H9 (cell line): ENCODE results near the gene FLNC. TPM values are rescaled to one million over a fixed set of nuclear protein-coding genes. Genes with fewer than 3 reads are reported as not detected.
A peak's percentile ranks its signal among the peaks of the same experiment; 100 is the strongest.

Experiments
- DNase-seq: peaks from one replicate; pipeline ENCODE4 v3.0.0-alpha.2; 2017
- H2AFZ ChIP-seq: one replicate; pipeline ENCODE4 v1.6.1; 2013; ENCODE audit warnings: mild to moderate bottlenecking, low read length, control low read depth, moderate library complexity
- H2AK5ac ChIP-seq: 2 replicates; pipeline ENCODE4 v1.6.1; 2013; ENCODE audit warnings: low read length, control low read depth, mixed read lengths; ENCODE audit not compliant: insufficient read length
- H2BK120ac ChIP-seq: one replicate; pipeline ENCODE4 v1.6.1; 2013; ENCODE audit warnings: low read depth, mild to moderate bottlenecking, low read length, control low read depth, inconsistent platforms; ENCODE audit not compliant: poor library complexity, severe bottlenecking
- H2BK12ac ChIP-seq: 2 replicates; pipeline ENCODE4 v1.6.1; 2013; ENCODE audit warnings: low read length, control low read depth, mixed read lengths, low read depth; ENCODE audit not compliant: insufficient read length
- H2BK15ac ChIP-seq: 2 replicates; pipeline ENCODE4 v1.6.1; 2013; ENCODE audit warnings: low read depth, low read length, control low read depth
- H2BK20ac ChIP-seq: one replicate; pipeline ENCODE4 v1.6.1; 2013; ENCODE audit warnings: low read depth, mild to moderate bottlenecking, low read length, control low read depth, inconsistent platforms; ENCODE audit not compliant: poor library complexity, severe bottlenecking
- H2BK5ac ChIP-seq: 2 replicates; pipeline ENCODE4 v1.6.1; 2013; ENCODE audit warnings: low read length, control low read depth, mixed read lengths; ENCODE audit not compliant: insufficient read length
- H3K14ac ChIP-seq: 2 replicates; pipeline ENCODE4 v1.6.1; 2013; ENCODE audit warnings: low read length, control low read depth; ENCODE audit not compliant: insufficient read depth
- H3K18ac ChIP-seq: 2 replicates; pipeline ENCODE4 v1.6.1; 2013; ENCODE audit warnings: low read depth, mild to moderate bottlenecking, mixed read lengths, low read length, control low read depth; ENCODE audit not compliant: insufficient read length
- H3K23ac ChIP-seq: 2 replicates; pipeline ENCODE4 v1.6.1; 2013; ENCODE audit warnings: low read length, control low read depth, mixed read lengths, low read depth; ENCODE audit not compliant: insufficient read length
- H3K23me2 ChIP-seq: 2 replicates; pipeline ENCODE4 v1.6.1; 2013; ENCODE audit warnings: low read depth, mild to moderate bottlenecking, mixed read lengths, low read length, control low read depth; ENCODE audit not compliant: insufficient read length, poor library complexity, severe bottlenecking
- H3K27ac ChIP-seq: 2 replicates; pipeline ENCODE4 v1.5.1; 2013; ENCODE audit warnings: low read length, control low read depth, mixed read lengths, low read depth; ENCODE audit not compliant: insufficient read length
- H3K27me3 ChIP-seq: 2 replicates; pipeline ENCODE4 v1.6.1; 2013; ENCODE audit warnings: low read length, control low read depth, inconsistent platforms; ENCODE audit not compliant: insufficient read depth
- H3K4ac ChIP-seq: 2 replicates; pipeline ENCODE4 v1.6.1; 2013; ENCODE audit warnings: low read depth, mild to moderate bottlenecking, control low read depth, inconsistent platforms, low read length, moderate library complexity
- H3K4me1 ChIP-seq: 2 replicates; pipeline ENCODE4 v1.6.1; 2013; ENCODE audit warnings: low read length, control low read depth, inconsistent platforms; ENCODE audit not compliant: insufficient read depth
- H3K4me2 ChIP-seq: 2 replicates; pipeline ENCODE4 v1.6.1; 2013; ENCODE audit warnings: low read length, control low read depth, mixed read lengths; ENCODE audit not compliant: insufficient read length, insufficient read depth
- H3K56ac ChIP-seq: 2 replicates; pipeline ENCODE4 v1.6.1; 2013; ENCODE audit warnings: low read depth, mild to moderate bottlenecking, mixed read lengths, low read length, control low read depth; ENCODE audit not compliant: insufficient read length
- H3K79me1 ChIP-seq: 2 replicates; pipeline ENCODE4 v1.6.1; 2013; ENCODE audit warnings: low read depth, mild to moderate bottlenecking, moderate library complexity, low read length, control low read depth, inconsistent platforms; ENCODE audit not compliant: insufficient read depth, poor library complexity, severe bottlenecking
- H3K79me2 ChIP-seq: 2 replicates; pipeline ENCODE4 v1.6.1; 2013; ENCODE audit warnings: low read length, control low read depth, inconsistent platforms; ENCODE audit not compliant: insufficient read depth
- H3K9ac ChIP-seq: 2 replicates; pipeline ENCODE4 v1.6.1; 2013; ENCODE audit warnings: low read length, control low read depth, mixed read lengths; ENCODE audit not compliant: insufficient read length; ENCODE audit errors: extremely low read depth
- H3K9me3 ChIP-seq: one replicate; pipeline ENCODE4 v1.6.1; 2013; ENCODE audit warnings: low read depth, low read length, inconsistent platforms; ENCODE audit not compliant: control insufficient read depth
- H3T11ph ChIP-seq: one replicate; pipeline ENCODE4 v1.6.1; 2013; ENCODE audit warnings: mild to moderate bottlenecking, low read length, control low read depth, inconsistent platforms
- H4K20me1 ChIP-seq: one replicate; pipeline ENCODE4 v1.6.1; 2013; ENCODE audit not compliant: control insufficient read depth, insufficient read length, insufficient read depth
- H4K5ac ChIP-seq: 2 replicates; pipeline ENCODE4 v1.6.1; 2013; ENCODE audit warnings: low read depth, mild to moderate bottlenecking, mixed read lengths, low read length, control low read depth; ENCODE audit not compliant: insufficient read length
- H4K8ac ChIP-seq: replicated peaks from 2 replicates; pipeline ENCODE4 v1.6.1; 2013; ENCODE audit warnings: low read length, control low read depth, mixed read lengths, low read depth; ENCODE audit not compliant: insufficient read length
- H4K91ac ChIP-seq: 2 replicates; pipeline ENCODE4 v1.6.1; 2013; ENCODE audit warnings: low read depth, mild to moderate bottlenecking, moderate library complexity, mixed read lengths, low read length, control low read depth; ENCODE audit not compliant: insufficient read length
- H3K27ac Mint-ChIP-seq, 3 experiments: 2 replicates in 2 of 3; 3 replicates in 1 of 3; pipeline ENCODE4 v1.8.0; 2020 to 2021; ENCODE audit warnings: mixed read lengths in 3 of 3, mild to moderate bottlenecking in 1 of 3, moderate library complexity in 1 of 3
- H3K27me3 Mint-ChIP-seq: 2 replicates; pipeline ENCODE4 v1.8.0; 2021; ENCODE audit warnings: low read depth, mild to moderate bottlenecking, moderate library complexity, mixed read lengths
- H3K36me3 Mint-ChIP-seq, 3 experiments: 2 replicates in 2 of 3; 3 replicates in 1 of 3; pipeline ENCODE4 v1.8.0; 2020 to 2021; ENCODE audit warnings: low read depth in 3 of 3, mixed read lengths in 3 of 3; ENCODE audit not compliant: insufficient read depth in 1 of 3
- H3K4me1 Mint-ChIP-seq, 2 experiments: 2 replicates each; pipeline ENCODE4 v1.8.0; 2020; ENCODE audit warnings: mixed read lengths in 2 of 2
- H3K4me3 Mint-ChIP-seq, 2 experiments: 2 replicates in 1 of 2; 3 replicates in 1 of 2; pipeline ENCODE4 v1.8.0; 2020 to 2021; ENCODE audit warnings: mild to moderate bottlenecking in 2 of 2, mixed read lengths in 2 of 2, moderate library complexity in 1 of 2
- H3K9me3 Mint-ChIP-seq, 2 experiments: 2 replicates in 1 of 2; 3 replicates in 1 of 2; pipeline ENCODE4 v1.8.0; 2020; ENCODE audit warnings: mild to moderate bottlenecking in 2 of 2, mixed read lengths in 2 of 2, moderate library complexity in 1 of 2
- WGBS: extraction: QIAGEN DNeasy Blood & Tissue Kit; methylation state at CpG from one replicate; pipeline ENCODE4 v1.1.7; 2013; ENCODE audit warnings: missing lambda C conversion rate, low lambda C conversion rate, mixed read lengths; ENCODE audit not compliant: insufficient read length; ENCODE audit errors: extremely low coverage; 5-methylcytosine and 5-hydroxymethylcytosine counted together
- total RNA-seq: library from RNA; stranded (reverse); gene quantifications from 2 replicates; pipeline ENCODE4 v1.2.1, GENCODE V29; 2021
- TF ChIP-seq, protein P1 (sequence below): fragments of 200-600 bp; sonication (generic); conservative IDR thresholded peaks from 3 replicates; pipeline ENCODE4 v1.8.0; 2021; ENCODE audit warnings: antibody characterized with exemption, mild to moderate bottlenecking

Gene FLNC
- total RNA-seq, 1 experiment from 2014 or later: 12.2 TPM

DNA sequence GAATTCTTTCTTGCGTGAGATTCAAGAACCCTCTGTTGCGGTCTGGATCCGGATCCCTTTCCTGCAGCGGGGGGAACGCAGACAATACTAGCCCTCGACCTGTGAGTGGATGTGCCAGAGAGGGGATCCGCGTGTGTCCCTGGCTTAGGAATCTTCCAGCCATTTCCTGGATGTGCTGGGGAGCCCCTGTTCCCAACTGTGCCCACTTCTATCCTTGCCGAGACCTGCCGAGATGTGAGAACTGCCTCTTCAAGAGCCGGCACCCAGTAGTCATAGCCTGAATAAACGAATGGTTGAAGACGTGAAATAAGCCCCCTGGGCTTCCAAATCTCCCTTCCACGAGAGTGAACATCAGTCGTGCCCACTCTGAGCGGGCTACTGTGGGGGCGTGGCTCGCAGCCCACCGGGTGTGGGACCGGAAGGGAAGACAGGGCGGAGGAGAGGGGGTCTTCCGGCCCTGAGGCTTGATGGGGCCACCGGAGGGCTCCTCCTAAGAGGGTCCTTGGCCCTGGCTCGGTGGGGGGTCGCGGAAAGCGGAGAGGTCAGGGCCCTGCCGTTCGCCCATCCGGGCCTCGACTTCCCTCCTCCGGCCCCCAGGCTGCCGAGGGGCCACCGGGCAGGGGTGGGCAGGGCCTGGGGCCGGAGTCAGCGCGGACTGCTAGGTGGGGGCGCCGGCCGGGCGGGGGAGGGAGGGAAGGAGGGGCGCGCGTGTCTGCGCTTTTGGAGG, 39.7 kb upstream of the FLNC start:
- no peak overlapping the region for H3K23ac ChIP-seq
- H3K9ac ChIP-seq: no peak overlapping the region
- H2BK120ac ChIP-seq: no peak overlapping the region
- H3K27ac Mint-ChIP-seq: peak overlapping the region in 1 of 3 experiments; percentile 80; a peak in 2 of 7 replicates
- H3K4me1 ChIP-seq: no peaks in the 10 kb centered on the region
- no peaks in the 10 kb centered on the region for H4K20me1 ChIP-seq
- no peak overlapping the region for H4K8ac ChIP-seq
- H3K27me3 ChIP-seq: no peaks in the 10 kb centered on the region
- TF ChIP-seq, protein P1, sequence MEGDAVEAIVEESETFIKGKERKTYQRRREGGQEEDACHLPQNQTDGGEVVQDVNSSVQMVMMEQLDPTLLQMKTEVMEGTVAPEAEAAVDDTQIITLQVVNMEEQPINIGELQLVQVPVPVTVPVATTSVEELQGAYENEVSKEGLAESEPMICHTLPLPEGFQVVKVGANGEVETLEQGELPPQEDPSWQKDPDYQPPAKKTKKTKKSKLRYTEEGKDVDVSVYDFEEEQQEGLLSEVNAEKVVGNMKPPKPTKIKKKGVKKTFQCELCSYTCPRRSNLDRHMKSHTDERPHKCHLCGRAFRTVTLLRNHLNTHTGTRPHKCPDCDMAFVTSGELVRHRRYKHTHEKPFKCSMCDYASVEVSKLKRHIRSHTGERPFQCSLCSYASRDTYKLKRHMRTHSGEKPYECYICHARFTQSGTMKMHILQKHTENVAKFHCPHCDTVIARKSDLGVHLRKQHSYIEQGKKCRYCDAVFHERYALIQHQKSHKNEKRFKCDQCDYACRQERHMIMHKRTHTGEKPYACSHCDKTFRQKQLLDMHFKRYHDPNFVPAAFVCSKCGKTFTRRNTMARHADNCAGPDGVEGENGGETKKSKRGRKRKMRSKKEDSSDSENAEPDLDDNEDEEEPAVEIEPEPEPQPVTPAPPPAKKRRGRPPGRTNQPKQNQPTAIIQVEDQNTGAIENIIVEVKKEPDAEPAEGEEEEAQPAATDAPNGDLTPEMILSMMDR: no peak
- H3K9me3 Mint-ChIP-seq: no peaks in the 10 kb centered on the region
- no peak overlapping the region for H2BK15ac ChIP-seq
- peaks cover 25% of the 10 kb centered on the region for H3K27me3 Mint-ChIP-seq
- H3K23me2 ChIP-seq: peaks cover 12% of the 10 kb centered on the region
- no peak overlapping the region for H3K4ac ChIP-seq
- WGBS: no CpG with 5 or more reads among the region's 45 CpGs
- H3K4me1 Mint-ChIP-seq: peaks cover 31 to 34% of the 10 kb centered on the region in 2 experiments
- peak overlapping the region; percentile 80 for H3K4me2 ChIP-seq
- H3K79me2 ChIP-seq: no peaks in the 10 kb centered on the region
- no peaks in the 10 kb centered on the region for H3K79me1 ChIP-seq
- H3K9me3 ChIP-seq: no peaks in the 10 kb centered on the region
- H3K56ac ChIP-seq: no peak overlapping the region
- H2AFZ ChIP-seq: no peak overlapping the region
- peaks cover 9 to 16% (median 15%) of the 10 kb centered on the region in 3 experiments for H3K36me3 Mint-ChIP-seq
- H4K91ac ChIP-seq: no peak overlapping the region
- H3T11ph ChIP-seq: no peak overlapping the region
- no peak overlapping the region for H3K27ac ChIP-seq
- no peak overlapping the region for H2BK20ac ChIP-seq
- no peak overlapping the region for H2BK5ac ChIP-seq
- no peak overlapping the region; the same call in 1 of the 2 replicates for H3K14ac ChIP-seq
- H2AK5ac ChIP-seq: no peak overlapping the region
- no peak overlapping the region for H3K18ac ChIP-seq
- DNase-seq: peak; percentile 59
- no peak overlapping the region for H2BK12ac ChIP-seq
- no peak overlapping the region for H4K5ac ChIP-seq
- peak overlapping the region; percentile 87 to 90 for H3K4me3 Mint-ChIP-seq
